ENCODE data around the gene IL1R1. TPM values are rescaled to one million over a fixed set of nuclear protein-coding genes. Genes with fewer than 3 reads are reported as not detected.
"Not testable (repeated sequence)": the region's sequence is repeated elsewhere in the genome, so short reads cannot be mapped to it uniquely, and the experiment has no call there.

Gene IL1R1
- total RNA-seq, 5 donors from 2014 or later (not counting 1 experiment from before 2014, with no cell fraction given), result 0.43 to 4.5 (median 1.7) TPM

DNA sequence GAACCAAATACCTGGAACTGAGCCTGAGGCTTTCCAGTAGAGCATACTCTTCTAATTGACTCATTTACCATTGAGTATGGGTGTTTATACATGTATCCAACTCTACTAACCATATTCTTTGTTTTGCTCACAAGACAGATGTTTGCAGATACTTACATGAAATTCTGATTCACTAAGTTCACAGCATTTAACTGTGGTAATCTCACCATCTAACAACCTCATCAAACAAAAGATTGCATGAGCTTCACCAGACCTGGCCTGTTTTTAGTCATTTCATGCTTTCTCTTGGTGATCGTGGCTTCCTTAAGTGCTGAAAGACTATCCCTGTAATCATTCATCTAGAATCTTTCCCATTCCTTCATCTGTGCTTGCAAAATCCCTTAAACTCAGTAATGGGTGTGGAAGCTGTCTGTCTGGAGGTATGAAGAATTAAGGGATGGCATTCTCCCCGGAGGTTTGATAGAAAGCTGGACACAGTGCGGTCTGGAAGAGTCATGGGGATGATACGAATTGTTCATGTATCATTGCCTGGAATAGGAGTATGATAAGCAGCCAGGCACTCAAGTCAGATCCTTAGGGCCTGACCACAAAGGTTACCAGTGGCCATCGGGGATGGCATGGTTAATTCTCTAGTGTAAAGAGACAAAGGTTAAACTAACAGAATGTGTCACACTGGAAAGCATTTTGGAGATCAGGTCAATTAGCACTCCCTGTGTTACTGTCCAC is 42.0 kb upstream of the IL1R1 start:
- H3K4me3 ChIP-seq (ENCODE audit: control insufficient read depth in 1 of 2, extremely low read depth in 1 of 2, low read length in 1 of 2), result no peak overlapping the region
- H3K4me1 ChIP-seq (ENCODE audit: control insufficient read depth in 1 of 2, extremely low read depth in 1 of 2, insufficient read depth in 2 of 2, low read length in 2 of 2), result peaks cover 0 to 9% of the 10 kb centered on the region in 2 experiments
- Mint-ChIP-seq H3K9me3 (peaks cover 0 to 5% (median 3%) of the 10 kb centered on the region in 3 donors), H3K4me3 (no peak overlapping the region), H3K27ac (no peak overlapping the region), H3K36me3 (no peaks in the 10 kb centered on the region), H3K4me1 (peaks cover 12 to 15% (median 12%) of the 10 kb centered on the region in 3 donors), H3K27me3 (peaks cover 5 to 12% of the 10 kb centered on the region in 2 donors)
- no peak for DNase-seq
- no peaks in the 10 kb centered on the region for H3K36me3 ChIP-seq (ENCODE audit: control insufficient read depth in 2 of 2, extremely low read depth in 1 of 2, insufficient read depth in 1 of 2, low read length in 1 of 2)
- no peaks in the 10 kb centered on the region for H3K9me3 ChIP-seq
- no peaks in the 10 kb centered on the region for H3K27me3 ChIP-seq (replicated peaks in 1 of 2; ENCODE audit: control insufficient read depth in 2 of 2, extremely low read depth in 1 of 2, insufficient read depth in 2 of 2, low read length in 1 of 2)
- no peak overlapping the region for H3K27ac ChIP-seq (ENCODE audit: low read length)
- POLR2A ChIA-PET, result no interaction called here
- CTCF ChIA-PET, result no interaction called here
- no peak for ATAC-seq (replicated peaks in 1 of 4)
- 61% methylated on average over 4 of the region's 5 CpGs for WGBS (ENCODE audit: insufficient coverage)

DNA sequence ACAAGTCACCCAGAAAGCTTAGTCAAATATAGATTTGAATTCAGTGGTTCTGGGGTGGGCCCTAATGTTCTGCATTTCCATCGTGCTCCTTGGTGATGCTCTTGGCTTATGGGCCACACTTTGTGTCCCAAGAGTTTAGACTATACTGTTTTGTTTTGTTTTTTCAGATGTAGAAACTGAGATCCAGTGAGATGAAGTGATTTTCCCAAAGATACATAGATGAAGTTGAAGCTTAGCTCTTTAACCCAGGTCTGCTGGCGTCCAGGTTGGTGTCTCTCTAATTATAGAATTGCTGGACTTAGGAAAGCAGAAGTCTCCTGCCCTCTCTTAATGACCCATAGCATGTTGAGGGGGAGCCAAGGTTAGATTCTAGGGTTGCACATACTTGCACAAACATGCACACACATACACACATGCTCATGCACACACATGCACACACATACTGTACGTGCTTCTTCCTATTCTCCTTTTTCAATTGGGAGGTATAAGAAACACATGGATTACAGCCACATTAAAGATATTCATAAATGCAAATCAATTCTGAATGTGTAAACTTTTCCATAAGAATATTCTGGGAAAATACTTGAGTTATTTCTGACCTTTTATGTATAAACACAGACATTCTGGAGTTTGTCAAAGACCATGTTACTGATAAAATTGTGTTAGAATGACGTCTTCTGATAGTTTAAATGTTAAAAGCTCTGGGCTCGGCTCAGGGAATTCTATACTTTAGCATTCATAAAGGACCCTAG is 41.3 kb upstream of the IL1R1 start:
- Histone ChIP-seq H3K9me3 (no peaks in the 10 kb centered on the region), H3K27ac (ENCODE audit: low read length) (no peak overlapping the region), H3K4me3 (ENCODE audit: control insufficient read depth in 1 of 2, extremely low read depth in 1 of 2, low read length in 1 of 2) (no peak overlapping the region), H3K27me3 (replicated peaks in 1 of 2; ENCODE audit: control insufficient read depth in 2 of 2, extremely low read depth in 1 of 2, insufficient read depth in 2 of 2, low read length in 1 of 2) (no peaks in the 10 kb centered on the region), H3K36me3 (ENCODE audit: control insufficient read depth in 2 of 2, extremely low read depth in 1 of 2, insufficient read depth in 1 of 2, low read length in 1 of 2) (no peaks in the 10 kb centered on the region), H3K4me1 (ENCODE audit: control insufficient read depth in 1 of 2, extremely low read depth in 1 of 2, insufficient read depth in 2 of 2, low read length in 2 of 2) (peaks cover 0 to 9% of the 10 kb centered on the region in 2 experiments)
- 88% methylated on average over 1 of the region's 5 CpGs for WGBS (ENCODE audit: insufficient coverage)
- ATAC-seq (replicated peaks in 1 of 4), result no peak
- Mint-ChIP-seq H3K27ac (no peak overlapping the region), H3K27me3 (peaks cover 5 to 12% of the 10 kb centered on the region in 2 donors), H3K4me3 (no peak overlapping the region), H3K9me3 (peaks cover 0 to 5% (median 3%) of the 10 kb centered on the region in 3 donors), H3K4me1 (peaks cover 12 to 17% (median 12%) of the 10 kb centered on the region in 3 donors), H3K36me3 (no peaks in the 10 kb centered on the region)
- POLR2A ChIA-PET, result no interaction called here
- no peak for DNase-seq
- CTCF ChIA-PET, result no interaction called here

GRCh38 chr2:102101849-102102635 is 40.5 kb upstream of the IL1R1 start:
- ChIA-PET CTCF (no interaction called here), POLR2A (no interaction called here)
- H3K36me3 Mint-ChIP-seq, result no peaks in the 10 kb centered on the region
- H3K27me3 ChIP-seq (replicated peaks in 1 of 2; ENCODE audit: control insufficient read depth in 2 of 2, extremely low read depth in 1 of 2, insufficient read depth in 2 of 2, low read length in 1 of 2), result no peaks in the 10 kb centered on the region
- H3K9me3 ChIP-seq, result no peaks in the 10 kb centered on the region
- H3K9me3 Mint-ChIP-seq, result peaks cover 0 to 5% (median 3%) of the 10 kb centered on the region in 3 donors
- H3K27ac Mint-ChIP-seq, result no peak overlapping the region
- DNase-seq, result no peak
- H3K27ac ChIP-seq (ENCODE audit: low read length), result no peak overlapping the region
- H3K4me1 ChIP-seq (ENCODE audit: control insufficient read depth in 1 of 2, extremely low read depth in 1 of 2, insufficient read depth in 2 of 2, low read length in 2 of 2), result peaks cover 0 to 9% of the 10 kb centered on the region in 2 experiments
- peaks cover 5 to 12% of the 10 kb centered on the region in 2 donors for H3K27me3 Mint-ChIP-seq
- H3K4me3 ChIP-seq (ENCODE audit: control insufficient read depth in 1 of 2, extremely low read depth in 1 of 2, low read length in 1 of 2), result no peak overlapping the region
- H3K4me1 Mint-ChIP-seq, result peaks cover 12 to 17% (median 12%) of the 10 kb centered on the region in 3 donors
- ATAC-seq (replicated peaks in 1 of 4), result no peak
- no peaks in the 10 kb centered on the region for H3K36me3 ChIP-seq (ENCODE audit: control insufficient read depth in 2 of 2, extremely low read depth in 1 of 2, insufficient read depth in 1 of 2, low read length in 1 of 2)
- H3K4me3 Mint-ChIP-seq, result no peak overlapping the region
- WGBS (ENCODE audit: insufficient coverage), result no CpG with 5 or more reads among the region's 4 CpGs

- H3K27ac ChIP-seq (ENCODE audit: low read length); H3K36me3 Mint-ChIP-seq; H3K36me3 ChIP-seq (ENCODE audit: control insufficient read depth in 2 of 2, extremely low read depth in 1 of 2, insufficient read depth in 1 of 2, low read length in 1 of 2); ATAC-seq (replicated peaks in 1 of 4); H3K27ac Mint-ChIP-seq; H3K4me3 Mint-ChIP-seq; DNase-seq; POLR2A ChIA-PET; H3K27me3 ChIP-seq (replicated peaks in 1 of 2; ENCODE audit: control insufficient read depth in 2 of 2, extremely low read depth in 1 of 2, insufficient read depth in 2 of 2, low read length in 1 of 2); H3K9me3 Mint-ChIP-seq; H3K9me3 ChIP-seq; CTCF ChIA-PET; H3K4me1 ChIP-seq (ENCODE audit: control insufficient read depth in 1 of 2, extremely low read depth in 1 of 2, insufficient read depth in 2 of 2, low read length in 2 of 2); H3K4me3 ChIP-seq (ENCODE audit: control insufficient read depth in 1 of 2, extremely low read depth in 1 of 2, low read length in 1 of 2): not testable (repeated sequence)
- Mint-ChIP-seq H3K27me3 (peaks cover 5 to 12% of the 10 kb centered on the region in 2 donors), H3K4me1 (peaks cover 12 to 17% (median 12%) of the 10 kb centered on the region in 3 donors)
- no CpG with 5 or more reads among the region's 3 CpGs for WGBS (ENCODE audit: insufficient coverage)
Observed at GRCh38 chr2:102102636-102102948, 40.0 kb upstream of the IL1R1 start.

GRCh38 chr2:102103284-102103683 is 39.3 kb upstream of the IL1R1 start:
- ChIA-PET POLR2A (no interaction called here), CTCF (no interaction called here)
- Histone ChIP-seq H3K27ac (ENCODE audit: low read length) (no peak overlapping the region), H3K4me3 (ENCODE audit: control insufficient read depth in 1 of 2, extremely low read depth in 1 of 2, low read length in 1 of 2) (no peak overlapping the region), H3K27me3 (replicated peaks in 1 of 2; ENCODE audit: control insufficient read depth in 2 of 2, extremely low read depth in 1 of 2, insufficient read depth in 2 of 2, low read length in 1 of 2) (no peaks in the 10 kb centered on the region), H3K36me3 (ENCODE audit: control insufficient read depth in 2 of 2, extremely low read depth in 1 of 2, insufficient read depth in 1 of 2, low read length in 1 of 2) (no peaks in the 10 kb centered on the region), H3K9me3 (no peaks in the 10 kb centered on the region), H3K4me1 (ENCODE audit: control insufficient read depth in 1 of 2, extremely low read depth in 1 of 2, insufficient read depth in 2 of 2, low read length in 2 of 2) (peaks cover 0 to 9% of the 10 kb centered on the region in 2 experiments)
- Mint-ChIP-seq H3K27ac (no peak overlapping the region), H3K36me3 (no peaks in the 10 kb centered on the region), H3K9me3 (peaks cover 0 to 5% (median 3%) of the 10 kb centered on the region in 3 donors), H3K27me3 (peaks cover 5 to 12% of the 10 kb centered on the region in 2 donors), H3K4me3 (peak overlapping the region in 2 of 3 donors; percentile 2 to 81), H3K4me1 (peaks cover 12 to 17% (median 12%) of the 10 kb centered on the region in 3 donors)
- WGBS (ENCODE audit: insufficient coverage), result 98% methylated on average over 8 of the region's 8 CpGs
- ATAC-seq (replicated peaks in 1 of 4), result no peak
- no peak for DNase-seq
